Kidney (tissue), 14 donors: ENCODE results near the gene ECM1. TPM values are rescaled to one million over a fixed set of nuclear protein-coding genes. Genes with fewer than 3 reads are reported as not detected.

ENCODE experiments used
- DNase-seq, 5 donors: peaks; one replicate each; pipeline ENCODE4 v3.0.0-alpha.2; 2013 to 2020
- FAIRE-seq: peaks from 2 replicates; lab custom pipeline; 2012; peaks lifted over from hg19 to GRCh38; lab: Jason Lieb, UNC
- H3K27ac ChIP-seq, 2 donors: one replicate each; pipeline ENCODE4 v1.7.0; 2013; ENCODE audit warnings: low read depth in 2 of 2, low read length in 2 of 2, inconsistent platforms in 1 of 2
- H3K27me3 ChIP-seq: one replicate; pipeline ENCODE4 v1.7.1; 2013; ENCODE audit warnings: low read length, inconsistent platforms; ENCODE audit not compliant: control insufficient read depth, insufficient read depth
- H3K36me3 ChIP-seq, 3 donors: one replicate each; pipeline versions ENCODE4 v1.7.0 to v1.7.1; 2013; ENCODE audit warnings: low read length in 3 of 3, control low read depth in 1 of 3, inconsistent platforms in 1 of 3; ENCODE audit not compliant: insufficient read depth in 3 of 3, control insufficient read depth in 2 of 3
- H3K4me1 ChIP-seq, 3 donors: one replicate each; pipeline versions ENCODE4 v1.7.0 to v1.7.1; 2013; ENCODE audit warnings: low read length in 3 of 3, inconsistent platforms in 1 of 3, low read depth in 1 of 3; ENCODE audit not compliant: control insufficient read depth in 2 of 3, insufficient read depth in 2 of 3
- H3K4me3 ChIP-seq, 3 donors: one replicate each; pipeline versions ENCODE4 v1.7.0 to v1.8.1; 2013; ENCODE audit warnings: low read length in 3 of 3, control low read depth in 1 of 3, inconsistent platforms in 1 of 3
- H3K9ac ChIP-seq, 3 donors: one replicate each; pipeline versions ENCODE4 v1.7.0 to v1.7.1; 2013; ENCODE audit warnings: low read length in 3 of 3, control low read depth in 1 of 3, inconsistent platforms in 1 of 3
- H3K9me3 ChIP-seq, 3 donors: one replicate each; pipeline versions ENCODE4 v1.7.0 to v1.7.1; 2013; ENCODE audit warnings: low read length in 3 of 3, control low read depth in 1 of 3, inconsistent platforms in 1 of 3; ENCODE audit not compliant: control insufficient read depth in 2 of 3, insufficient read depth in 1 of 3
- CTCF ChIP-seq: IDR thresholded peaks from 3 replicates; pipeline ENCODE4 v1.5.1; 2012; ENCODE audit warnings: mild to moderate bottlenecking, moderate library complexity, borderline replicate concordance; ENCODE audit not compliant: insufficient read depth; ENCODE audit errors: extremely low read depth
- intact Hi-C: fragments of 100-400 bp; cut with DNase I; formaldehyde crosslinking; loops from one replicate; pipeline ENCODE4 v1.11.1; 2022
- microRNA-seq: library from miRNA; unstranded; fragments of <30 nt; microRNA quantifications from one replicate; pipeline ENCODE4 v1.2.0, GENCODE V29; 2020
- polyA plus RNA-seq: library from polyadenylated mRNA; stranded (reverse); fragments of 350-450 nt; fragmentation: Illumina TruSeq; extraction: RNeasy Lipid Tissue Mini Kit (QIAGEN cat#74804); gene quantifications from one replicate; pipeline ENCODE4 v1.2.3, GENCODE V29; 2014; ENCODE audit warnings: low read depth, low replicate concordance; ENCODE audit not compliant: insufficient read depth
- total RNA-seq: library from RNA; stranded (reverse); fragmentation: NEBNext Ultra II Directional; extraction: Animal tissue kit (Norgen Biotek cat#: 25700); gene quantifications from one replicate; pipeline ENCODE4 v1.2.1, GENCODE V29; 2021
- donor health status: control.
- donor health status: control.
- donor health status: control.
- donor health status: control.
- donor health status: control.
- donor health status: DM: yes; HTN: yes; CAD: no.
- donor health status: Normal renal cell carcinoma (clear cell type).

ECM1 gene
- total and polyA plus RNA-seq, 2 donors from 2014 or later: 9.2 to 36.4 TPM

- Histone ChIP-seq H3K4me1 (peaks cover 3 to 44% (median 43%) of the 10 kb centered on the region in 3 donors), H3K27me3 (no peaks in the 10 kb centered on the region), H3K9me3 (no peaks in the 10 kb centered on the region), H3K9ac (peak overlapping the region; percentile 66 to 99 (median 98)), H3K27ac (peak overlapping the region; percentile 100), H3K4me3 (peak overlapping the region; percentile 63 to 85 (median 74)), H3K36me3 (no peaks in the 10 kb centered on the region)
- FAIRE-seq (peak; percentile 6), DNase-seq (peak; percentile 93 to 98 (median 96))
- TF ChIP-seq CTCF: peak; percentile 15
- intact Hi-C loops: no loop called here
These were observed 53.5 kb downstream of the ECM1 start for GRCh38 chr1:150561254-150561973.

GRCh38 chr1:150561974-150562445 is 54.1 kb downstream of the ECM1 start:
- Histone ChIP-seq H3K27me3 (no peaks in the 10 kb centered on the region), H3K9ac (peak overlapping the region; percentile 30 to 99 (median 98)), H3K36me3 (no peaks in the 10 kb centered on the region), H3K4me1 (peaks cover 8 to 50% (median 49%) of the 10 kb centered on the region in 3 donors), H3K4me3 (peak overlapping the region; percentile 38 to 85 (median 74)), H3K27ac (peak overlapping the region; percentile 100), H3K9me3 (no peaks in the 10 kb centered on the region)
- intact Hi-C loops: no loop called here
- peak; percentile 93 to 99 (median 95) for DNase-seq
- FAIRE-seq: no peak
- no peak for TF ChIP-seq CTCF

GRCh38 chr1:150562446-150563339 is 54.8 kb downstream of the ECM1 start:
- FAIRE-seq (no peak), DNase-seq (peak in 2 of 5 donors; percentile 73 to 79)
- Histone ChIP-seq H3K9ac (peak overlapping the region in 2 of 3 donors; percentile 83 to 99), H3K9me3 (no peaks in the 10 kb centered on the region), H3K4me1 (peaks cover 10 to 57% (median 56%) of the 10 kb centered on the region in 3 donors), H3K27me3 (no peaks in the 10 kb centered on the region), H3K36me3 (no peaks in the 10 kb centered on the region), H3K27ac (peak overlapping the region; percentile 100), H3K4me3 (peak overlapping the region in 2 of 3 donors; percentile 47 to 85)
- TF ChIP-seq CTCF: no peak
- intact Hi-C loops: no loop called here

Small RNA genes within 50 kb of the gene (microRNA-seq; reads per million reads assigned to microRNA genes)
- gene MIR4257: not detected
- not detected for gene MIR6878

Other genes with a start within 250 kb of the ECM1 start
- 147 TPM for gene APH1A, start 239.1 kb upstream of the ECM1 start, total RNA-seq
- 116 TPM for gene APH1A, start 239.1 kb upstream of the ECM1 start, polyA plus RNA-seq
- gene C1orf54, start 235.3 kb upstream of the ECM1 start, total RNA-seq: 17.1 TPM
- gene C1orf54, start 235.3 kb upstream of the ECM1 start, polyA plus RNA-seq: 67.2 TPM
- 8.8 TPM for gene CIART, start 225.6 kb upstream of the ECM1 start, total RNA-seq
- gene CIART, start 225.6 kb upstream of the ECM1 start, polyA plus RNA-seq: 9.1 TPM
- 71.7 TPM for gene MRPS21, start 214.2 kb upstream of the ECM1 start, total RNA-seq
- 134 TPM for gene MRPS21, start 214.2 kb upstream of the ECM1 start, polyA plus RNA-seq
- 62.3 TPM for gene PRPF3, start 186.6 kb upstream of the ECM1 start, total RNA-seq
- 24.0 TPM for gene PRPF3, start 186.6 kb upstream of the ECM1 start, polyA plus RNA-seq
- 40.4 TPM for gene RPRD2, start 144.0 kb upstream of the ECM1 start, total RNA-seq
- 9.1 TPM for gene RPRD2, start 144.0 kb upstream of the ECM1 start, polyA plus RNA-seq
- 25.6 TPM for gene TARS2, start 20.7 kb upstream of the ECM1 start, total RNA-seq
- 20.4 TPM for gene TARS2, start 20.7 kb upstream of the ECM1 start, polyA plus RNA-seq
- gene FALEC, start 7.6 kb downstream of the ECM1 start, total RNA-seq: not detected
- not detected for gene FALEC, start 7.6 kb downstream of the ECM1 start, polyA plus RNA-seq
- gene ADAMTSL4, start 41.3 kb downstream of the ECM1 start, total RNA-seq: 20.0 TPM
- 6.9 TPM for gene ADAMTSL4, start 41.3 kb downstream of the ECM1 start, polyA plus RNA-seq
- gene MCL1, start 71.5 kb downstream of the ECM1 start, total RNA-seq: 253 TPM
- 79.5 TPM for gene MCL1, start 71.5 kb downstream of the ECM1 start, polyA plus RNA-seq
- gene ENSA, start 121.5 kb downstream of the ECM1 start, total RNA-seq: 193 TPM
- gene ENSA, start 121.5 kb downstream of the ECM1 start, polyA plus RNA-seq: 172 TPM
- gene GOLPH3L, start 189.0 kb downstream of the ECM1 start, total RNA-seq: 36.1 TPM
- gene GOLPH3L, start 189.0 kb downstream of the ECM1 start, polyA plus RNA-seq: 21.1 TPM
- 0.13 TPM for gene HORMAD1, start 212.8 kb downstream of the ECM1 start, total RNA-seq
- gene HORMAD1, start 212.8 kb downstream of the ECM1 start, polyA plus RNA-seq: not detected